G401 (cell line): ENCODE measurements around the gene GMPR2. TPM values are rescaled to one million over a fixed set of nuclear protein-coding genes. Genes with fewer than 3 reads are reported as not detected.

Experiments used
- DNase-seq: peaks from one replicate; pipeline ENCODE4 v3.0.0-alpha.2; 2015; ENCODE audit warnings: low spot score
- in situ Hi-C: cut with HindIII; loops from 2 replicates; pipeline ENCODE4 v1.10.0; 2016; ENCODE audit warnings: low sequenced_read_pairs, mixed read lengths
- total RNA-seq: library from RNA; depleted of rRNA; stranded (reverse); fragments of >200 nt; shearing (Covaris generic); gene quantifications from 2 replicates; pipeline ENCODE4 v1.2.3, GENCODE V29; 2014; rRNA removed

Gene GMPR2
- total RNA-seq, result 116 and 132 TPM in 2 replicates

DNA sequence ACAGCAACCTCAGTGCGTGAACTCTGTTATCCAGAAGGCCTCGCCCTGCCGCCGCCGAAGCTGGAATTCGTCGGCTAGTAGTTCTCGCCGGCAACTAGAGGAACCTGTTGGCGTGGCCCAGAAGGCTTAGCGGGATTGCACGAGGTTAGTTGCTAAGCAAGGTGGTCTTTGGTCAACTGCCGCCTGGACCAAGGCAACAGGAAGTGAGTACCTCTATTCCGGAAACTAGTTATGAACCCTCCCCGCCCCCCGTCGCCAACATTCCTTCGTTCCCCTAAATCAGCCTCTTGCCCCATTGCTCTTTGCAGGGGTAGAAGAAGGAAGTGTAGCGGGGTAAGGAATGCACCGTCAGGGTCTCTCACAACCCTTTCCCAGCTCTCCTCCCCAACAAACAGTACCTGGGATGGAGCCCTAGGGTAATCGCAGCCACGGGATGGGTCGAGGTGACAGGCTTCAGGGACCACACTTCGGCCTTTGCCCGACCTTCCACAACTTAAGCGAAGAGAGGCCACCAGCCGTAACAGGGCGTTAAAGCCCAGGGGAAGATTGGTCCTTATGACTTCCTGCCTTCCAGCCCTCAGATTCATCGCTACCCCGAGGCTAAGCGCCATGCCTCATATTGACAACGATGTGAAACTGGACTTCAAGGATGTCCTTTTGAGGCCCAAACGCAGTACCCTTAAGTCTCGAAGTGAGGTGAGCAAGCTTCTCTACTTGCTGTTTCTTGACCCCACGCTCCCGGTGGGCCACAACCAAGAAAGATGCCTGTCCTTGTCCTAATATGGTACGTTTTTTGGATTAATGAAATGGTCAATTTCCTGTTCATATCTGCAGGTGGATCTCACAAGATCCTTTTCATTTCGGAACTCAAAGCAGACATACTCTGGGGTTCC, at the start of gene GMPR2:
GMPR2 (plus strand) TSS at position 285 of the 893 bp plus-strand sequence; CDS start at position 610, 325 bp downstream.
- in situ Hi-C loops, result no loop called here
- DNase-seq, result no peak

GRCh38 chr14:24183014-24183481, 49.7 kb upstream of the GMPR2 start:
- in situ Hi-C loops, result no loop called here
- DNase-seq, result no peak

DNA sequence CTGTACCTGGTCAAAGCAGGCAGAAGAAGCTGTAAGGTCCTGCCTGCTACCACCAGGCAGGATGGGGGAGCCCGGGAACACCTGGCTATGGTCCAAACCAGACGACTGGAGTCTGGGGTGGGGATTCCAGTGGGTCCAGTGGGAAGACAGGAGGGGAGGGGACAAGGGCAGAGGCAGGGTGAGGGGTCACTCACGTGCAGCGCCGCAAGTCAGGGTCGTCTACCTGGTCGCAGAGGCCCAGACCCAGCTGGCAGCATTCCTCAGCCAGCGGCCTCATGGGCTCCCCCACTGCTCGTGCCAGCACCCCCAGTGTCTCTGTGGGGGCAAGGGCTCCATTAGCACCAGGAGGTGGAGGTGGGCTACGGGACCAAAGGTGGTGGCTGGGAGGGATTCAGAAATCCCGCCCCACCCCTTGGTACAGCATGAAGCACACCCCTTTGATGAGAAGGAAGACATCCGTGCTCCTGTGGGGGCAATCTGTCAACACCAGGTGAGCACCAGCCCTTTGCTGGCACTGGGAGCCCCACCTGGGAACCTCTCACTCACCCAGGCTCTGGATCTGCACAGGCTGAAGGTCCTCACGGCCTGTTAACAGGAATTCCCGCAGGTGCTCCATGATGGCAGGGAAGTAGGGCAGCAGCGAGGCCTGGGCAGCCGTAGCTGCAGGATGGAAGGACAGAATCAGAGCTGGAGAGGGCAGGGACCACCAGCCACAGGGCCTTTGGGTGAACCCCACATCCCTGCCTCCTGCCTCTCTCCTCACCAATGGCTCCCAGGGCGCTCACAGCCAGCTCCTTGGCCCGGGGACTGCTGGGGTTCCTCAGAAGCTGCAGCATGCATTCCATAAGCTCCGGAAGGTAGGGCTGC, 48.4 kb upstream of the GMPR2 start:
- no peak for DNase-seq
- in situ Hi-C loops, result no loop called here

DNA sequence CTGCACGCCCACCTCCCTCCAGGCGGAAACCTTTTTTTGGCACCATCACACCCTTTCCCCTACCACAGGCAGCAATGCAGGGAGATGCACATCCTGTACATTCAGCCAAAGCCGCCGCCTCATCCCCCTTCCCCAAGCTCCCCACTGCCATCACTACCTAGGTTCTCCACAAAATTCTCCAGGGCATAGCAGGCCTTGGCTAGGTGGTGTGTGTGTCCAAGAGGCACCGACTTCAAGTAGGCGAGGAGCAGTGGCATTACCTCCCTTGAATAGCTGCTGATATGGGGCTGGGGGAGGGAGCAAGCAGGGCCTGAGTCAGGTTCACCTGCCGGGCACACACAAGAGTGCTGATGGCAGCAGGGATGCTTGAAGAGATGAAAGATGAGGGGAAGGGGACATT, 47.7 kb upstream of the GMPR2 start:
- in situ Hi-C loops, result no loop called here

DNA sequence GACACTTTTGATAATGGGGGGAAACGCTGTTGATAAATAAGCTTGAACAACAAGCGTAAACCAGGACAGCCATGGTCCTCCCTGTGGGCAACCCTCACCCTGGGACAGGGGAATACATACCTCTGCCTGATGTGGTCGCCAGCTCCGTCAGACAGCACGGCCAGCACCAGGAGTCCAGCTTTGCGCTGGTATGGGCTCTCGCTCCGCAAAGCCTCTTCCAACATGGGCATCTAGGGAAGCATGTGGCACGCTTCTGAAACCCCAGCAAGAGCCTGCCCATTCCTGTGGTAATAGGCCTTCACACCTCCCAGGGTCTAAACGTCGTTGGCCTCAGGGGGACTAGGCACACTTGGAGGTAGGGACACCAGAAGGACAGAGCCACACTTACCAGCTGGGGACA, 47.0 kb upstream of the GMPR2 start:
- in situ Hi-C loops, result no loop called here
- DNase-seq, result no peak

More for the DNA sequence above, 47.7 kb upstream of the GMPR2 start:
- no peak for DNase-seq

GRCh38 chr14:24186831-24187538, 45.7 kb upstream of the GMPR2 start:
- no peak for DNase-seq
- in situ Hi-C loops, result no loop called here

DNA sequence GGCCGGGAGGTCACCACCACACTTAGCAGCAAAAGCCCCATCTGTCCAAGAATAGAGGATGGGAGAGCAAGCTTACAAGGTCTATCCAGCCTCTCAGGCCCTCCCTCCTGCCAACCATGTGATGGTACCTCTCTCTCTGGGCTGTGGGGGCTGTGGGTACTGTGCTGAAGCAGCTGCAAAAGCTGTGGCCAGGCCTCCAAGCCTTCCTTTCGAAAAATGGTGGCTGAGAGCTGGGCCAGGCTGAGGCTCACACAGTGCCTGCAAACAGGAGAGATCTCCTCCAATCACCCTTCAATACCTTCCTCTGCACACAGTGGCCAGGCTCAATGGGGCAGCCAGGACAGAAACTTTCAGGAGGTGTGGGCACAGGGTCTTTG, 45.2 kb upstream of the GMPR2 start:
- in situ Hi-C loops, result no loop called here
- no peak for DNase-seq

DNA sequence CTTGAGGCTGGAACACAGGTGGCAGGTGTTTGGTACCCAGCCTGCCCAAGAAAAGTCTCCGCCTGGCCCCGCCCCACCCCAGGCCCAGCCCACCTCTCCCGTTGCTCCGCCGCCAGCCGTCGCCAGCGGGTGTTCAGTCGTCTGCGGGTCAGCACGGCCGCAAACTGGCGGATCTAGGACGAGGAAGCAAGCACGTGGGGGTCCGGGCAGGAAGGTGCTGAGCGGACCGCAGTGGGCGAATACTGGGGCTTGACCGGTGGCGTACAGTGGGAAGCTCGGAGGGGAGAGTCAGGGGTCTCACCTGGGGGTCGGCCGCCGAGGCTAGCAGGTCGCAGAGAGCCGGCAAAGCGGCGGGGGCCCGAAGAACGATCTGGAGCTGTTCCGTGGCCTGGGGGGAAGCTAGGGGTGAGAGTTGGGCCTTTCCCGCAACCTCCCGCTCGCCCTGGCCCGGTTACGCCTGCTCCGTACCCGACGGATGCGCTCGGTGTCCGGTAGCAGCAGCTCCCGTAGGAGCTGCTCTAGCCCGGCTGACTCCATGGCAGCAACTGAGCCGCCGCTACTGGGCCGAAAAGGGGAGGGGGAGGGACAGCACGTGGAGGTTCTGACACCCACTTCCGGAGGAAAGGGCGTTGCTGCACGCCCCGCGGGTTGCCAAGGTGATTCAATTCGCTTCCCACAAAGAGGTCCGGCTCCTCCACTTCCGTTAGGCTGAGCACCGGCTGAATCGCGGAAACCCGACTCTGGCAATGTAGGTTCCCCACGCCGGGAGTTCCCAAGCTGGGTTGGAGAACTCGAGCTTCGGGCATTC, 44.3 kb upstream of the GMPR2 start, which contains the start of gene IPO4:
IPO4 (minus strand) TSS at position 566 of the 808 bp plus-strand sequence; CDS start at position 537, 29 bp downstream.
- peak; percentile 95 for DNase-seq
- in situ Hi-C loops, result no loop called here

- in situ Hi-C loops, result no loop called here
- DNase-seq, result no peak
These were observed 43.7 kb upstream of the GMPR2 start for GRCh38 chr14:24189059-24189375.

- no peak for DNase-seq
- in situ Hi-C loops, result no loop called here
These were observed 43.3 kb upstream of the GMPR2 start for GRCh38 chr14:24189460-24189859.

DNA sequence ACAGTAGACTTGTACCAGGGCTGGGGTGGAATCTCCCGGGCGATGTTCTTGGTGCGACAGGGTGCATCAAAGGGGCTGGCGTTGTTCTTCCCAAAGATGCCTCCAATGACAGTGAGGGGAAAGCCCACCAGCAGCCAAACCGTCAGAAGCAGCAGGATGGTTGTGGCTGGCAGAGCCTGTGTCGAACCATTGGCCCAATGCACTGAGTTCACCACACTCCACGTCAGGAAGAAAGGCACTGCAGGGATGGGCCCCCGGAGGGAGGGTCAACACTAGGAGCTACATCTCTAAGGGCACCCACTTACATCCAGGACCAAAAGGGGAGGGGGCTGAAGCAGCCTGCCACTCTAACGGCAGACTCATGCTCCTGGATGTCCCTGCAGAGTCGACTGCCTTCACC, 42.3 kb upstream of the GMPR2 start:
- DNase-seq, result no peak
- in situ Hi-C loops, result no loop called here

- in situ Hi-C loops, result no loop called here
- no peak for DNase-seq
These were observed 39.8 kb upstream of the GMPR2 start for GRCh38 chr14:24192933-24193332.

DNA sequence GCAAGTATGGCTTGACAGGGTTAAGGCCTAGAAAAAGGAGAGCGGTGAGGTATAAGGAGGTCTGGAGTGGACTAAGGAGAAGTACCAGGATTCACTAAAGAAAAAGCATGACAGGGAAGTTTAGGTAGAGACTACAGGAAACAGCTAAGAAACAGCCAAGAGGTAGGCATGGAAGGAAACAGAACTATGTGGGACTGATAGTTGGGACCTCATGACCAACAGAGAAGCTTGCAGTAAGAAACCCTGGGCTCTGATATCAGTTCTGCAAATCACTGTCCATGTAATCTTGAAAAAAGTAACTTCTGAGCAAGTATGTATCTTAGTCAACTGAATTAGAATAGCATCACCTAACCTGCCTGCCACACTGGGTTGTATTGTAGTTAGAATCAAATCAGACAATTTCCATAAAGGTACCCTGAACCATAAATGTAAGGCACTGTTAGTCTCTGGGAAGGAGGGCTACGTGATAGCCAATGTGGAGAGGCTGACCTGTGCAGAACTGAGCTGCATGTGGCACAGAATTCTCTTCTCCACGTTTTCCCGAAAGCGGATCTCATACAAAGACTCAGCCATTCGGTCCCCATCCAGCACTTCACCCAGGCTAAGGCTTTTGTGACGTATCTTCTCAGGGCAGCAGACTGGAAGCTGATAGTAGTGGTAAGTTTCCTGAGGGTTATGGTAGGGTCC, 38.4 kb upstream of the GMPR2 start:
- peak; percentile 22 for DNase-seq
- in situ Hi-C loops, result no loop called here

DNA sequence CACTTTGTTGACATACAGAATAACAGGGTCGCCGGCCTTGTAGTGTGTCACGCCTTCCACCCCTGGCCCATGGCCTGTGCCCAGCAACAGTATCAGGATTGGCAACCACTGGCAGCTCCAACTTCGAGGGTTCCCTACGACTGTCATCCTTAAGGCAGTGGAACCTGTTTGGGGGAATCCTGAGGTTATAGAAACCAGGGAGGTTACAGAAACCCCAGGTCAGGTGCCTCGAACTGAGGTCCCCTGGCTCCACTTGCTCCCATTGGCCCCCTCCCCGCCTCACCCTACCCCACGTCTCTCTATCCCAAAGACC, 37.9 kb upstream of the GMPR2 start:
- DNase-seq, result no peak
- in situ Hi-C loops, result no loop called here

GRCh38 chr14:24195186-24196070, 37.3 kb upstream of the GMPR2 start, which contains the start of gene TM9SF1:
Gene TM9SF1, minus strand, starts transcription at chr14:24195441. Its CDS starts 422 bp downstream, at chr14:24195019.
- DNase-seq, result peak; percentile 86
- in situ Hi-C loops, result no loop called here

- in situ Hi-C loops, result no loop called here
- peak; percentile 18 for DNase-seq
These were observed 36.4 kb upstream of the GMPR2 start for GRCh38 chr14:24196071-24197055.
